Left lung (tissue), 10 donors: ENCODE results near the gene DEAF1. TPM values are rescaled to one million over a fixed set of nuclear protein-coding genes. Genes with fewer than 3 reads are reported as not detected.

Source experiments
- ATAC-seq: fragments of 200-7000 bp; cut with Tn5 transposase; one replicate; pipeline ENCODE4 v1.9.1; 2020; ENCODE audit warnings: moderate library complexity
- DNase-seq, 4 donors: peaks; one replicate each; pipeline ENCODE4 v3.0.0-alpha.2; 2013 to 2020
- H3K27ac ChIP-seq, 2 donors: fragments of 200-600 bp; sonication (generic) in 1 of 2; one replicate each; pipeline versions ENCODE4 v1.5.0 to v1.8.0; 2020 to 2021
- H3K27me3 ChIP-seq, 2 donors: fragments of 200-600 bp; sonication (generic) in 1 of 2; one replicate each; pipeline versions ENCODE4 v1.5.0 to v1.8.0; 2020 to 2021
- H3K36me3 ChIP-seq, 2 donors: fragments of 200-600 bp; sonication (generic) in 1 of 2; one replicate each; pipeline versions ENCODE4 v1.5.0 to v1.8.0; 2020 to 2021
- H3K4me1 ChIP-seq, 2 donors: fragments of 200-600 bp; one replicate each; pipeline ENCODE4 v1.8.0; 2021
- H3K4me3 ChIP-seq, 2 donors: fragments of 200-600 bp; sonication (generic) in 1 of 2; one replicate each; pipeline versions ENCODE4 v1.5.0 to v1.8.0; 2020 to 2021; ENCODE audit warnings: mild to moderate bottlenecking in 1 of 2
- H3K9me3 ChIP-seq, 2 donors: fragments of 200-600 bp; sonication (generic) in 1 of 2; one replicate each; pipeline versions ENCODE4 v1.5.0 to v1.8.0; 2020 to 2021
- CTCF ChIP-seq, 2 donors: fragments of 200-600 bp; sonication (generic) in 1 of 2; IDR thresholded peaks; one replicate each; pipeline versions ENCODE4 v1.5.0 to v1.8.0; 2021; ENCODE audit warnings: antibody characterized with exemption in 2 of 2
- intact Hi-C, 2 donors: fragments of 100-400 bp; cut with DNase I; formaldehyde crosslinking; loops; one replicate each; pipeline versions ENCODE4 v1.11.2 to v1.14.2; 2022
- polyA plus RNA-seq, 6 donors: library from polyadenylated mRNA; unstranded; fragments of 120-200 nt; gene quantifications; one replicate each; pipeline ENCODE4 v1.2.1, GENCODE V29; 2013; ENCODE audit not compliant: insufficient read length in 6 of 6
- total RNA-seq, 2 donors: library from RNA; stranded (reverse); fragmentation: NEBNext Ultra II Directional; extraction: Animal tissue kit (Norgen Biotek cat#: 25700); gene quantifications; one replicate each; pipeline ENCODE4 v1.2.1, GENCODE V29; 2021
- donor health status: DM: no; HTN: yes; CAD: no.
- donor health status: DM: no; HTN: no; CAD: no.

Gene DEAF1
- total and polyA plus RNA-seq, 8 donors = 28.3 to 52.9 (median 38.4) TPM

- no peak overlapping the region for H3K4me3 ChIP-seq
- intact Hi-C loops = no loop called here
- H3K36me3 ChIP-seq = no peaks in the 10 kb centered on the region
- no peak overlapping the region for H3K27ac ChIP-seq
- ATAC-seq = no peak
- TF ChIP-seq CTCF (IDR thresholded peaks at IDR 0.05) = no peak
- H3K4me1 ChIP-seq = peaks cover 0 to 2% of the 10 kb centered on the region in 2 donors
- peaks cover 14 to 46% of the 10 kb centered on the region in 2 donors for H3K27me3 ChIP-seq
- DNase-seq = no peak
- H3K9me3 ChIP-seq = no peaks in the 10 kb centered on the region
These were observed 67.8 kb downstream of the DEAF1 start for GRCh38 chr11:627308-627576.

GRCh38 chr11:626475-627307, 68.3 kb downstream of the DEAF1 start, which contains the start of gene SCT:
TSS of gene SCT (minus strand) at chr11:627181. CDS start at chr11:627143, 38 bp downstream.
- no peak for TF ChIP-seq CTCF (IDR thresholded peaks at IDR 0.05)
- intact Hi-C loops = no loop called here
- H3K4me3 ChIP-seq = no peak within 1 kb of the TSS
- ATAC-seq (no peak), DNase-seq (no peak)
- H3K27me3 ChIP-seq = peaks cover 14 to 46% of the 10 kb centered on the region in 2 donors
- H3K36me3 ChIP-seq = no peaks in the 10 kb centered on the region
- H3K27ac ChIP-seq = no peak within 1 kb of the TSS
- H3K9me3 ChIP-seq = no peaks in the 10 kb centered on the region
- peaks cover 0 to 2% of the 10 kb centered on the region in 2 donors for H3K4me1 ChIP-seq

- no peak for ATAC-seq
- no peak for DNase-seq
- Histone ChIP-seq H3K36me3 (no peaks in the 10 kb centered on the region), H3K27ac (no peak overlapping the region), H3K27me3 (peaks cover 14 to 46% of the 10 kb centered on the region in 2 donors), H3K9me3 (no peaks in the 10 kb centered on the region), H3K4me1 (peaks cover 0 to 5% of the 10 kb centered on the region in 2 donors), H3K4me3 (no peak overlapping the region)
- TF ChIP-seq CTCF (IDR thresholded peaks at IDR 0.05) = no peak
- intact Hi-C loops = no loop called here
These were observed 69.3 kb downstream of the DEAF1 start for GRCh38 chr11:625636-626268.

GRCh38 chr11:624705-625635, 70.1 kb downstream of the DEAF1 start, which contains the start of gene CDHR5:
TSS of gene CDHR5 (minus strand) at chr11:624955. CDS start at chr11:624902, 53 bp downstream.
- no peak within 1 kb of the TSS for H3K27ac ChIP-seq
- no peak for DNase-seq
- peaks cover 0 to 13% of the 10 kb centered on the region in 2 donors for H3K4me1 ChIP-seq
- no peaks in the 10 kb centered on the region for H3K36me3 ChIP-seq
- intact Hi-C loops = no loop called here
- no peak within 1 kb of the TSS for H3K4me3 ChIP-seq
- TF ChIP-seq CTCF (IDR thresholded peaks at IDR 0.05) = no peak
- no peaks in the 10 kb centered on the region for H3K9me3 ChIP-seq
- peaks cover 14 to 46% of the 10 kb centered on the region in 2 donors for H3K27me3 ChIP-seq
- no peak for ATAC-seq
